Thoracic aorta (tissue), 2 donors: ENCODE results near the gene S100A10. TPM values are rescaled to one million over a fixed set of nuclear protein-coding genes. Genes with fewer than 3 reads are reported as not detected.

Experiments
- ATAC-seq: fragments of 150-250 bp; one replicate; pipeline ENCODE4 v1.8.0; 2017; ENCODE audit warnings: low read depth; ENCODE audit not compliant: insufficient number of reproducible peaks, low FRiP score
- DNase-seq: peaks from one replicate; pipeline ENCODE4 v3.0.0-alpha.2; 2020; ENCODE audit warnings: low spot score
- H3K27ac ChIP-seq, 2 donors: fragments of 200-600 bp; sonication (generic); 1 replicate in 1 of 2; 2 replicates in 1 of 2; pipeline ENCODE4 v1.5.1; 2016; ENCODE audit warnings: mild to moderate bottlenecking in 2 of 2, moderate library complexity in 2 of 2
- H3K27me3 ChIP-seq: fragments of 200-600 bp; sonication (generic); replicated peaks from 2 replicates; pipeline ENCODE4 v1.6.0; 2016; ENCODE audit warnings: mild to moderate bottlenecking; ENCODE audit not compliant: insufficient read depth
- H3K36me3 ChIP-seq: fragments of 200-600 bp; sonication (generic); one replicate; pipeline ENCODE4 v1.5.1; 2016
- H3K4me1 ChIP-seq, 2 donors: fragments of 200-600 bp; sonication (generic); 1 replicate in 1 of 2; 2 replicates in 1 of 2; pipeline versions ENCODE4 v1.5.1 to v1.6.0; 2016; ENCODE audit warnings: low read depth in 2 of 2, mild to moderate bottlenecking in 1 of 2; ENCODE audit not compliant: control insufficient read depth in 1 of 2
- H3K4me3 ChIP-seq: fragments of 200-600 bp; sonication (generic); 2 replicates; pipeline ENCODE4 v1.5.1; 2016; ENCODE audit warnings: mild to moderate bottlenecking
- H3K9me3 ChIP-seq: fragments of 200-600 bp; sonication (generic); 2 replicates; pipeline ENCODE4 v1.5.1; 2016
- total RNA-seq, 2 donors: library from RNA; depleted of rRNA; stranded (reverse); fragments of >200 nt; gene quantifications; one replicate each; pipeline versions ENCODE4 v1.1.0 to v1.2.3, GENCODE V29; 2016
- TF ChIP-seq, protein P1 (sequence below): fragments of 200-600 bp; sonication (generic); IDR thresholded peaks from one replicate; pipeline ENCODE4 v1.5.1; 2019; ENCODE audit warnings: antibody characterized with exemption

The S100A10 gene
- total RNA-seq, 2 donors from 2014 or later, result 47.0 to 107 TPM

DNA sequence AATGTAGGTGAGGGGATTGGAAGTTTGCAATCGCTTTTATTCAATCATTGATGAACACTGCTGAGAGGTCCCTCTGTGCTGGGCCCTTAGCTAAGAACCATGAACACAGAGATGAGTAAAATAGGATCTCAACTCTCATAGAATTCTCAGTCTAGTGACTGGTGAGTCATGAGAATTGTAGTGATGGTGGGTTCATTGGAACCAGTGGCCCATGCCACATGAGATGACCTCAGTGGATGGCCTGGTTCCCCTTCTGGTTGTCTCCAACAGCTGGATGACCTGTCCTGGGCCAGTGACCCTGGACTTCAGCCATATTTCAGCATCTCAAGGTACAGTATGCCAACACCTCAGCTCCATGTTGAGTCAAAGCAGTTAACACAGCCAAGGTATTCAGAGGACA is 21.3 kb upstream of the S100A10 start:
- Histone ChIP-seq H3K27ac (no peak overlapping the region), H3K4me1 (no peaks in the 10 kb centered on the region), H3K9me3 (no peaks in the 10 kb centered on the region), H3K27me3 (no peaks in the 10 kb centered on the region), H3K36me3 (no peaks in the 10 kb centered on the region), H3K4me3 (no peak overlapping the region)
- DNase-seq, result no peak
- TF ChIP-seq, protein P1, sequence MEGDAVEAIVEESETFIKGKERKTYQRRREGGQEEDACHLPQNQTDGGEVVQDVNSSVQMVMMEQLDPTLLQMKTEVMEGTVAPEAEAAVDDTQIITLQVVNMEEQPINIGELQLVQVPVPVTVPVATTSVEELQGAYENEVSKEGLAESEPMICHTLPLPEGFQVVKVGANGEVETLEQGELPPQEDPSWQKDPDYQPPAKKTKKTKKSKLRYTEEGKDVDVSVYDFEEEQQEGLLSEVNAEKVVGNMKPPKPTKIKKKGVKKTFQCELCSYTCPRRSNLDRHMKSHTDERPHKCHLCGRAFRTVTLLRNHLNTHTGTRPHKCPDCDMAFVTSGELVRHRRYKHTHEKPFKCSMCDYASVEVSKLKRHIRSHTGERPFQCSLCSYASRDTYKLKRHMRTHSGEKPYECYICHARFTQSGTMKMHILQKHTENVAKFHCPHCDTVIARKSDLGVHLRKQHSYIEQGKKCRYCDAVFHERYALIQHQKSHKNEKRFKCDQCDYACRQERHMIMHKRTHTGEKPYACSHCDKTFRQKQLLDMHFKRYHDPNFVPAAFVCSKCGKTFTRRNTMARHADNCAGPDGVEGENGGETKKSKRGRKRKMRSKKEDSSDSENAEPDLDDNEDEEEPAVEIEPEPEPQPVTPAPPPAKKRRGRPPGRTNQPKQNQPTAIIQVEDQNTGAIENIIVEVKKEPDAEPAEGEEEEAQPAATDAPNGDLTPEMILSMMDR, result no peak
- ATAC-seq, result no peak

DNA sequence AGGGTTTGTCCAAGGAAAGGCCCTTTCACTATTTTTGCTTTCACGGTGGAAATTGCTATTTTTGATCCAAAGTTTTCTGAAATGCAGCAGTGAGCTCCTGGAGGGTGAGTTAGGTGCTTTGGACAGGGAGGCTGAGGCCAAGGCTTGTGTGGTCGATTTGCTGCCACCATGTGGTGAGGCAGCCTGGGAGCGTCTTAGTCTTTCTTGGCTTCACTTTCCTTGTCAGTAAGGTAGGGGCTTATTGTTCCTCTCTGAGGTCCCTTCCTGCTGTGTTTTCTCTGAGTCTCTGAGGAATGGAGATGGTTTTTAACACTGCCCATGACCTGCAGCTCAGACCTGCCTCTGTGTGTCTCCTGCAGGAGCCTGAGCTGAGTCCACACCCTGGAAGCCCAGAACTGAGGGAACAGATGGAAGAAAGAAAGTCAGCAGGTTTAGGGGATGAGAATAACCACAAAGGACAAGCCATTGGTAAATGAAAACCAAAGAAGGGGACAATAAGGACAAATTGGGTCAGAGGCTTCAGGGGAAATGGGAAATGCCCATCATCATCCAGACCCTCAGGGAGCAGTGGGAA is 20.1 kb upstream of the S100A10 start:
- TF ChIP-seq, protein P1, result no peak
- H3K27ac ChIP-seq, result no peak overlapping the region
- no peak overlapping the region for H3K4me3 ChIP-seq
- H3K36me3 ChIP-seq, result no peaks in the 10 kb centered on the region
- no peaks in the 10 kb centered on the region for H3K9me3 ChIP-seq
- H3K4me1 ChIP-seq, result no peaks in the 10 kb centered on the region
- no peaks in the 10 kb centered on the region for H3K27me3 ChIP-seq
- ATAC-seq (no peak), DNase-seq (no peak)

DNA sequence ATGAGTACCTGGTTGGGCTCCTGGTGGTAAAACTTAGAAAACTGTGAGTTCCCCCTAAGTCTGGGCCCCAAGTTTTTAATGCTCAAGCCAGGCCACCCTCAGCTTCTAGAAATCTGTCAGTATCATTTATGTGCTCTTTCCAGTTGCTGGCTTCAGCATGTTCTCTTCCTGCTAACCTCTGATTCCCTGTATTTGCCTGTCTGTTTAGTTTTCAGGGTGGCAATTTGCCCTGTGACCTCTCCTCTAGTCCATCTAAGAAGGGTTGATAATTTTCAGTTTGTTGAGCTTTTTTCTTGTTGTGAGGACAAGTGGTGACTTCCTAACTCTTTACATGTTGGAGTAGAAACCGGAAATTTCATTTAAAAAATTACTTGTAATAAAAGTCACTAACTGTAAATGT is 16.0 kb upstream of the S100A10 start:
- TF ChIP-seq, protein P1, result no peak
- Histone ChIP-seq H3K4me1 (no peaks in the 10 kb centered on the region), H3K36me3 (no peaks in the 10 kb centered on the region), H3K9me3 (no peaks in the 10 kb centered on the region), H3K27me3 (no peaks in the 10 kb centered on the region), H3K27ac (no peak overlapping the region), H3K4me3 (no peak overlapping the region)
- DNase-seq (no peak), ATAC-seq (no peak)

DNA sequence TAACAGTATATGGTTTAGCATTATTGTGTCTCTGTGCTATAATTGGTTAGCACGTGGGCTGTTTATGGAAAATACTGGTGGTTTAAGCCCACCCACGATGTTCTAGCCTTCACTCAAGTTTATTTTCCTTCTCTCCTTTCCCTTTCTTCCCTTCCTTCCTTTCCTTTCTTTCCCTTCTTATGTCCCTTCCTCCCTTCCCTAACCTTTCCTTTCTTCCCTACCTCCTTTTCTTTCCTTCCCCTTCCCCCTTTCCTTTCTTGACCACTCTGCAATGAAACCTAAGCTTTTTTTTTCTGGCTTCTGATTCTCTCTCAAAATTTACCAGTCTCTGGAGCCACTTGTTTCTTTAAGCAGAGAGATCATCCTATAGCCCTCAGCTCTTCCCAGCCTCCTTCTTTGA is 13.4 kb upstream of the S100A10 start:
- Histone ChIP-seq H3K36me3 (no peaks in the 10 kb centered on the region), H3K4me1 (no peaks in the 10 kb centered on the region), H3K4me3 (no peak overlapping the region), H3K9me3 (no peaks in the 10 kb centered on the region), H3K27me3 (no peaks in the 10 kb centered on the region), H3K27ac (no peak overlapping the region)
- TF ChIP-seq, protein P1, result no peak
- ATAC-seq (no peak), DNase-seq (no peak)

DNA sequence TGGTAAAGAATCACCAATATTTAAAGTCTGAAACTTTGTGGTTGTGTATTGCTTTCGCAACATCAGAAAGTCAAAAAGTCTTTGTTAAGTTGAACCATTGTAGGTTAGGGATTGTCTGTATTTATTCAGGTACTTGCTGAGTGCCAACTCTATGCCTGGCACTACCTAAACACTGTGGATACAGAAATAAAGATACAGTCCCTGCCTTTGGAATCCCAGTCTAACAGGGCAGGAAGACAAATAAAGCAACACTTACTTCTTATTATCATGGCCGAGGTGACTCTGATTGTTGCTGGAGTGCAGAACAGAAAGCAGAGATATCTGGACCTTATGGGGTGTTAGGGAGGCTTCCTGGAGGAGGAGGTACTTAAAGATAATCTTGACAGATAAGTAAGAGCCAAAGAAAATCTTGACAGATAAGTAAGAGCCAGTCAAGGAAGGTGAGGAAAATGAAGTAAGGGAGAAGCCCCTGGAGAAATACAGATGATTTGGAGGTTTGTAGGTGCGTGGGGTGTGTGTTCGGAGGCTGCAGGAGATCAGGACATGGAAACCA is 11.8 kb upstream of the S100A10 start:
- Histone ChIP-seq H3K9me3 (no peaks in the 10 kb centered on the region), H3K36me3 (no peaks in the 10 kb centered on the region), H3K27me3 (no peaks in the 10 kb centered on the region), H3K4me3 (no peak overlapping the region), H3K4me1 (peaks cover 0 to 6% of the 10 kb centered on the region in 2 donors), H3K27ac (no peak overlapping the region)
- TF ChIP-seq, protein P1, result no peak
- no peak for DNase-seq
- ATAC-seq, result no peak
